MM.1S (cell line): ENCODE measurements around the gene DDX4.

Experiments used
- EZH2 ChIP-seq: fragments of 300-600 bp; sonication (generic); optimal IDR thresholded peaks from 2 replicates; pipeline ENCODE3; 2017; ENCODE audit warnings: low read depth, mild to moderate bottlenecking, antibody characterized with exemption, low read length, mixed read lengths
- TF ChIP-seq, protein P1 (sequence below): fragments of 300-600 bp; sonication (generic); IDR thresholded peaks from 2 replicates; pipeline ENCODE4 v1.5.1; 2016; ENCODE audit warnings: antibody characterized with exemption, low read length, mixed read lengths

DNA sequence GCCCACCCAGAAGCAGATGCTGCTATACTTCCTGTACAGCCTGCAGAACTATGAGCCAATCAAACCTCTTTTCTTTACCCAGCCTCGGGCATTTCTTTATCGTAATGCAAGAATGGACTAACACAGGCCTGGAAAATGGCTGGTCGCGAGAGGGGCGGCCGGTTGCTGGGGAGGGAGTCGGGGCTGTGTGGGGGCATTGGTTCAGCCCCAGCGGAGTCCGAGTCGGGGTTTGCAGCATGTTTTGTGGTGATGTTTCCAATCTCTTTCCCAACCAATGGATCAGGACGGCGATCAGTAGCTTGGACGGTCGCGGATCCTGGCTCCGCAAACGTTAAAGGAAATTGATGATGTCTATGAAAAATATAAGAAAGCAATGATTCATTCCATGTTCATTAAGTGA, 94.6 kb downstream of the DDX4 start:
- TF ChIP-seq, protein P1, sequence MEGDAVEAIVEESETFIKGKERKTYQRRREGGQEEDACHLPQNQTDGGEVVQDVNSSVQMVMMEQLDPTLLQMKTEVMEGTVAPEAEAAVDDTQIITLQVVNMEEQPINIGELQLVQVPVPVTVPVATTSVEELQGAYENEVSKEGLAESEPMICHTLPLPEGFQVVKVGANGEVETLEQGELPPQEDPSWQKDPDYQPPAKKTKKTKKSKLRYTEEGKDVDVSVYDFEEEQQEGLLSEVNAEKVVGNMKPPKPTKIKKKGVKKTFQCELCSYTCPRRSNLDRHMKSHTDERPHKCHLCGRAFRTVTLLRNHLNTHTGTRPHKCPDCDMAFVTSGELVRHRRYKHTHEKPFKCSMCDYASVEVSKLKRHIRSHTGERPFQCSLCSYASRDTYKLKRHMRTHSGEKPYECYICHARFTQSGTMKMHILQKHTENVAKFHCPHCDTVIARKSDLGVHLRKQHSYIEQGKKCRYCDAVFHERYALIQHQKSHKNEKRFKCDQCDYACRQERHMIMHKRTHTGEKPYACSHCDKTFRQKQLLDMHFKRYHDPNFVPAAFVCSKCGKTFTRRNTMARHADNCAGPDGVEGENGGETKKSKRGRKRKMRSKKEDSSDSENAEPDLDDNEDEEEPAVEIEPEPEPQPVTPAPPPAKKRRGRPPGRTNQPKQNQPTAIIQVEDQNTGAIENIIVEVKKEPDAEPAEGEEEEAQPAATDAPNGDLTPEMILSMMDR, result no peak
- TF ChIP-seq EZH2, result no peak
